ENCODE measurements around the gene RASSF7. TPM values are rescaled to one million over a fixed set of nuclear protein-coding genes. Genes with fewer than 3 reads are reported as not detected.

RASSF7 gene
- total RNA-seq, 1 donor from 2014 or later = 72.5 TPM

DNA sequence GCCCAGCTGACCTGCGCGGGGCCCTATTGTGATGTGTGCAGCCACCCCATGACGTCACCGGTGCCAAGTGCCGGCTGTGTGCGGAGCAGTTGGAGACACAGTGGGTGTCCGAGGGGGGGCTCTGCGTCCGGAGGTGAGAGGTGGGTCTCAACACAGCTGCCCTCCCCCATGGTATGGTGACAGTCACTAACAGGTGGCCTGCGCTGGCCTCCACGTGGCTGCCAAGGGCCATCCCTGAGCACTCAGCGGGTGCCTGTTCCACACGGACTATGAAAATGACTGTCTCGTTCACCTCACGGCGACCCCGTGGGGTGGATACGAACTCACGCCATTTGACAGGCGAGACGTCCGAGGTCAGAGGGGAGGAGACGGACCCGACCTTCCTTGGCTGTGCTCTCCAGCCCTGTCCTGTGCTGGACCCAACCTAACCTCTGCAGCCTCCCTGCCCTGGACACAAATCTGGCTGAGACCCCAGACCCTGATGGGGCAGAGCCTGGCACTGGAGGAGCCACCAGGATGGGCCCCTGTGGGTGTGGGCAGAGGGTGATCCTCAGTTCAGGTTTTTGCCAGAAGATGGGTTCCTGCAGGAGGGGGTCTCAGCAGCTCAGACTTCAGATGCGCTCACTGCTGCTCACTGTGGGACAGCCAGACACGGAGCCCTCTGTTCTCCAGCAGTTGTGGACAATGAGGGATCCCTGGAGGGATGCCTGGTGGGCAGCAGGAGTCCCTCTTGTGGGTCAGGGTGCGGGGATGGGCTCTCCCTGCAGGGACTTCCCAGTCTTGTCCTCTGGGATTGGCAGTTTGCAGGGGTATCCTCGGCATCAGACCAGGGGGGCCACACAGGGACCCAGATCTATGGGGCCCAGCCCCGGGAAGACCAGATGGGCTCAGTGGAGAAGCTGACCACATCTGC, 31.7 kb upstream of the RASSF7 start:
- DNase-seq (ENCODE audit: low read depth) = no peak
- Histone ChIP-seq H3K36me3 (ENCODE audit: control insufficient read depth, insufficient read depth, low read length) (no peaks in the 10 kb centered on the region), H3K4me3 (ENCODE audit: low read depth, low read length) (no peak overlapping the region), H3K27me3 (ENCODE audit: control insufficient read depth, insufficient read depth, low read length) (no peaks in the 10 kb centered on the region)
- TF ChIP-seq, protein P1, sequence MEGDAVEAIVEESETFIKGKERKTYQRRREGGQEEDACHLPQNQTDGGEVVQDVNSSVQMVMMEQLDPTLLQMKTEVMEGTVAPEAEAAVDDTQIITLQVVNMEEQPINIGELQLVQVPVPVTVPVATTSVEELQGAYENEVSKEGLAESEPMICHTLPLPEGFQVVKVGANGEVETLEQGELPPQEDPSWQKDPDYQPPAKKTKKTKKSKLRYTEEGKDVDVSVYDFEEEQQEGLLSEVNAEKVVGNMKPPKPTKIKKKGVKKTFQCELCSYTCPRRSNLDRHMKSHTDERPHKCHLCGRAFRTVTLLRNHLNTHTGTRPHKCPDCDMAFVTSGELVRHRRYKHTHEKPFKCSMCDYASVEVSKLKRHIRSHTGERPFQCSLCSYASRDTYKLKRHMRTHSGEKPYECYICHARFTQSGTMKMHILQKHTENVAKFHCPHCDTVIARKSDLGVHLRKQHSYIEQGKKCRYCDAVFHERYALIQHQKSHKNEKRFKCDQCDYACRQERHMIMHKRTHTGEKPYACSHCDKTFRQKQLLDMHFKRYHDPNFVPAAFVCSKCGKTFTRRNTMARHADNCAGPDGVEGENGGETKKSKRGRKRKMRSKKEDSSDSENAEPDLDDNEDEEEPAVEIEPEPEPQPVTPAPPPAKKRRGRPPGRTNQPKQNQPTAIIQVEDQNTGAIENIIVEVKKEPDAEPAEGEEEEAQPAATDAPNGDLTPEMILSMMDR (IDR thresholded peaks at IDR 0.05; ENCODE audit: insufficient read depth, low read length, poor library complexity, severe bottlenecking) = no peak

DNA sequence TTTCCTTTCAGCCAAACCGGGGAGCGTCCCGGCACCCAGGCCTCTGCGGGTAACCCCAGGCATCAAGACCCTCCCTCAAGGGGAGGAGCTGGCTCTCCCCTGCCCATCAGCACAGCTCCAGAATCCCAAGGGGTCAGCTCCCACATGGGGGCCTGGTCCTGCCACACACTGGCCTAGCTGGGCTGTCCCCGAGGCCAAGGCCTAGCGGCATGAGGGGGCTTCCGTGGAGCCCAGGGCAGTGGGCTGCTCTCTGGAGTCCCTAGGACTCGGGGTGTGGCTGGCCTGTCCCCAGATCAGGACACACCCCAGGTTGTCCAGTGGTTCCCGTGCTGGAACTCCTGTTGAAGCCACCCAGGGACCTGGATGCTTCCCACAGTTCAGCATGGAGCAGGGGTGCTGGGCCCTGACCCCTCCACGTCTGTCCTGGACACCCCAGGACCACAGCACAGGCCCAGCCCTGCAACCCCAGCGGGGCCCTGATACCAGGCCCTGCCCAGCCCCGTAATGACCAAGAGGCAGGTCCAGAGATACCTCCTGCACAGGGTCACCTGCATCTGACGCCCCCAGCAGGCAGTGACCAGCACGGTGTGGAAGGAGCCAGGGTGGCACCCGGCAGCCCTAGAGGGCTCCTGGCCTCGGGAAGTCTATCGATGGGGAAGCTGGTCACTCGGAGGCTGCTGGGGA, 30.9 kb upstream of the RASSF7 start:
- Histone ChIP-seq H3K36me3 (ENCODE audit: control insufficient read depth, insufficient read depth, low read length) (no peaks in the 10 kb centered on the region), H3K27me3 (ENCODE audit: control insufficient read depth, insufficient read depth, low read length) (no peaks in the 10 kb centered on the region), H3K4me3 (ENCODE audit: low read depth, low read length) (no peak overlapping the region)
- DNase-seq (ENCODE audit: low read depth) = no peak
- TF ChIP-seq, protein P1 (IDR thresholded peaks at IDR 0.05; ENCODE audit: insufficient read depth, low read length, poor library complexity, severe bottlenecking) = no peak

DNA sequence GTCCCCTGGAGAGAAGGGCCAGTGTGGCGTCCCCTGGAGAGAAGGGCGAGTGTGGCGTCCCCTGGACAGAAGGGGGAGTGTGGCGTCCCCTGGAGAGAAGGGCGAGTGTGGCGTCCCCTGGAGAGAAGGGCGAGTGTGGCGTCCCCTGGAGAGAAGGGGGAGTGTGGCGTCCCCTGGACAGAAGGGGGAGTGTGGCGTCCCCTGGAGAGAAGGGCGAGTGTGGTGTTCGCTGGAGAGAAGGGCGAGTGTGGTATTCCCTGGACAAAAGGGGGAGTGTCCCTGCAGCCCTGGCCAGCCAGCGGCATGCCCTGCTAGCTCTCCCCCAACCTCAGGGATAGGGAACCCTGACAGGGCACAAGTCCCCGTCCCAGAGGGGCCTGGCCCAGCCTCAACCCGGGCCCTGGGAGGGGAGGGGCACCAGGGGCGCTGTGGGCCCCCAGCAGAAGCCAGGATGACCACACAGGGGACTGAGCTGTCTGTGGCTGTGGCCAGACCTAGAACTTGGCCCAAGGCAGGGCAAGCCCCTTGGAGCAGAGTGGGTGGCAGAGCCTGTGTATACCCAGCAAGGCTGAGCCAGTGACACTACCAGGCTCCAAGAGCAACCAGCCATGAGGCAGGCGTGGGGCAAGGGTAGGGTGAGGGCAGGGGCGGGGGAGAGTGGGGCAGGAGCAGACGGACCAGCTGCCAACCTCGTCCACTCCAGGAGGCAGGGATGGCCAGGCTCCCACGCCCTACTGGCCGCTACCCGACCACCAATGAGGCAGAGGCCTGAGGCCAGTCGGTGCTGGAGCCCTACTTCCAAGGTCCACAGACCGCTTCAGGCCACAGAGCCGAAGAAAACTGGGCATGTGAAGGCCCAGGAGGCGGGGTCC, 29.6 kb upstream of the RASSF7 start:
- Histone ChIP-seq H3K36me3 (ENCODE audit: control insufficient read depth, insufficient read depth, low read length) (no peaks in the 10 kb centered on the region), H3K27me3 (ENCODE audit: control insufficient read depth, insufficient read depth, low read length) (no peaks in the 10 kb centered on the region), H3K4me3 (ENCODE audit: low read depth, low read length) (no peak overlapping the region)
- DNase-seq (ENCODE audit: low read depth) = no peak
- TF ChIP-seq, protein P1 (IDR thresholded peaks at IDR 0.05; ENCODE audit: insufficient read depth, low read length, poor library complexity, severe bottlenecking) = no peak

DNA sequence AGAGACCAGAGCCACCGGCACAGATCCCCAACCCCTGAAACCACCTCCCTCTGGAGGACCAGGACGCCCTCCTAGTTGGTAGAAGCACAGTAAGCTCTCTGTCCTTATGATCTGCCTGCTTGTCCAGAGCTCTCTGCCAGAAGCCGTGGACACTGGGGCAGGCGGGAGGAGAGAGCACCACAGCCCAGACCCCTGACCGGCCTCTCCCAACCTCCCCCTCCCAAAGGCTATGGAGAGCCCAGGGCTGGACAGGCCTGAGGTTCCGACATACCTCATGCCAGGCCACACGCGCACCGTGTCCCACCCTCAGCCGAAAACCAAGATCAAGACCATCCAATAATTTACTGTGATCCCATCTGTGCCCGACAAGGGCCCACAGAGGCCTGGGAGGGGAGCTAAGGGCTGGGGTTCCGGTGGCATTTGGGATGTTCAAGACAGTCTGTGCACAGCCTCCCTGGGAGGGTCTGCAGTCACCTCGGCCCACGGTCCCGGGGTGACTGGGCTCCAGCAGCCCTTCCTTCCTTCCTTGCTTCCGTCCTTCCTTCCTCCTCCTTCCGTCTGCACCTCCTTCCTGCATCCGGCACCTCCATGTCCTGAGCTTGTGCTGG, 28.7 kb upstream of the RASSF7 start:
- Histone ChIP-seq H3K4me3 (ENCODE audit: low read depth, low read length) (no peak overlapping the region), H3K36me3 (ENCODE audit: control insufficient read depth, insufficient read depth, low read length) (no peaks in the 10 kb centered on the region)
- TF ChIP-seq, protein P1 (IDR thresholded peaks at IDR 0.05; ENCODE audit: insufficient read depth, low read length, poor library complexity, severe bottlenecking) = no peak

DNA sequence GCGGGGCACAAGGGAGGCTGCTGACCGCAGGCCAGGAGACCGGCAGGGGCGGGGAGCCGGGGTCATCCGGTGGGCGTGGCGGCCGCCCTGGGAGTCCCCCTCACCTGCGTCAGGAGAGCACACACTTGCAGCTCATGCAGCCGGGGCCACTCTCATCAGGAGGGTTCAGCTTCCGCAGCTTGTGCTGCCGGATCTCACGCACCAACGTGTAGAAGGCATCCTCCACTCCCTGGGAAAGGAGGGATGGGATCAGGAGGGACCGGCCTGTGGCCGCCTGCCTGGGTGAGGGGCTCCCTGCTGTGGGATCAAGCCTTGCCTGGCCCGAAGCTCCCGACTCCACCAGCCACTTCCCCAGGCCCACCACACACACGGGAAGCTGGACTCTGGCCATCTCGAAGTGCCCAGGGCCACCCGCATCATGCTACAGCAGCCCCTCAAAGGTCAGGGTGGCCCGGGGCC, 28.2 kb upstream of the RASSF7 start:
- TF ChIP-seq, protein P1 (IDR thresholded peaks at IDR 0.05; ENCODE audit: insufficient read depth, low read length, poor library complexity, severe bottlenecking) = no peak
- Histone ChIP-seq H3K4me3 (ENCODE audit: low read depth, low read length) (no peak overlapping the region), H3K27me3 (ENCODE audit: control insufficient read depth, insufficient read depth, low read length) (no peaks in the 10 kb centered on the region), H3K36me3 (ENCODE audit: control insufficient read depth, insufficient read depth, low read length) (no peaks in the 10 kb centered on the region)
- no peak for DNase-seq (ENCODE audit: low read depth)

More for the DNA sequence above, 28.7 kb upstream of the RASSF7 start:
- DNase-seq (ENCODE audit: low read depth) = no peak
- no peaks in the 10 kb centered on the region for H3K27me3 ChIP-seq (ENCODE audit: control insufficient read depth, insufficient read depth, low read length)

Data from kidney epithelial cell (primary cell).